NOMO-1 treated with DMSO at 0.1 percent for 48 hours (cell line): ENCODE data around the gene RABGEF1.
"Not testable (repeated sequence)": the region's sequence is repeated elsewhere in the genome, so short reads cannot be mapped to it uniquely, and the experiment has no call there.

Experiments
- DNase-seq: peaks from one replicate; lab custom pipeline; 2025; ENCODE audit not compliant: unreplicated experiment; lab: John Stamatoyannopoulos, UW

Gene RABGEF1

GRCh38 chr7:66845379-66846095, 105.0 kb downstream of the RABGEF1 start:
- DNase-seq, result no peak

- not testable (repeated sequence) for DNase-seq
Measured at GRCh38 chr7:66846096-66846445, 105.5 kb downstream of the RABGEF1 start.

GRCh38 chr7:66847523-66847855, 107.0 kb downstream of the RABGEF1 start:
- DNase-seq, result not testable (repeated sequence)

GRCh38 chr7:66847879-66848790, 107.6 kb downstream of the RABGEF1 start:
- DNase-seq, result peak; percentile 95

- DNase-seq, result no peak
Measured at GRCh38 chr7:66859339-66859738, 118.8 kb downstream of the RABGEF1 start.

- no peak for DNase-seq
Measured at GRCh38 chr7:66859794-66860645, 119.5 kb downstream of the RABGEF1 start.

- DNase-seq, result no peak
Measured at GRCh38 chr7:66860767-66861166, 120.2 kb downstream of the RABGEF1 start.
